HCT116 (cell line): Measurements from ENCODE around the gene ABHD5. TPM values are rescaled to one million over a fixed set of nuclear protein-coding genes. Genes with fewer than 3 reads are reported as not detected.

Experiments
- ATAC-seq: fragments of 200-7000 bp; cut with Tn5 transposase; 2 replicates; pipeline ENCODE4 v1.9.1; 2020; ENCODE audit warnings: mild to moderate bottlenecking, moderate library complexity
- BruUV-seq: library from RNA; stranded (reverse); fragments of 400-500 nt; replicated peaks from 2 replicates; lab custom pipeline; 2021; lab: Mats Ljungman, UMichigan
- CTCF ChIA-PET: fragments of 300-600 bp; sonication (Branson Sonifier 250); formaldehyde crosslinking; loops from one replicate; lab custom pipeline; 2021; ENCODE audit warnings: antibody characterized with exemption; lab: Charles Lee
- POLR2A ChIA-PET: fragments of 300-600, 350-600 bp; sonication (Branson Sonifier 250); formaldehyde crosslinking; loops from one replicate; lab custom pipeline; 2021; ENCODE audit warnings: antibody characterized with exemption; lab: Charles Lee
- RAD21 ChIA-PET, 2 experiments: fragments of 300-600 bp; sonication (Branson Sonifier 250); formaldehyde crosslinking; loops; one replicate each; lab custom pipeline; 2023; ENCODE audit warnings: low total read pairs in 2 of 2; ENCODE audit not compliant: uncharacterized antibody in 2 of 2, unreplicated experiment in 2 of 2, low non-redundant PET in 1 of 2; lab: Charles Lee
- DNase-seq: peaks from one replicate; pipeline ENCODE4 v3.0.0-alpha.2; 2010; ENCODE audit warnings: low read depth, low spot score
- H2AFZ ChIP-seq: fragments of 200-600 bp; shearing (Covaris generic), sonication (generic); 2 replicates; pipeline ENCODE4 v1.6.1; 2017; ENCODE audit warnings: low read depth, mixed run types, mixed read lengths, antibody characterized with exemption, low read length; ENCODE audit not compliant: poor library complexity, severe bottlenecking
- H3K27ac ChIP-seq: 2 replicates; pipeline ENCODE4 v1.5.1; 2012; ENCODE audit warnings: low read depth, low read length
- H3K27me3 ChIP-seq: fragments of 200-600 bp; sonication (generic); 2 replicates; pipeline ENCODE4 v1.6.1; 2016; ENCODE audit warnings: mixed run types, low read length, mixed read lengths; ENCODE audit not compliant: insufficient read depth
- H3K36me3 ChIP-seq, 2 experiments: fragments of 200-500 bp in 1 of 2; fragments of 200-600 bp in 1 of 2; sonication (Bioruptor generic) in 1 of 2; sonication (generic) in 1 of 2; 2 replicates each; pipeline versions ENCODE4 v1.5.1 to v1.6.1; 2014 to 2016; ENCODE audit warnings: low read length in 2 of 2, inconsistent platforms in 1 of 2, mixed read lengths in 1 of 2, mixed run types in 1 of 2; ENCODE audit not compliant: insufficient read depth in 2 of 2, control insufficient read depth in 1 of 2
- H3K4me1 ChIP-seq, 2 experiments: fragments of 200-600 bp in 1 of 2; sonication (generic) in 1 of 2; 2 replicates each; pipeline versions ENCODE4 v1.5.1 to v1.6.1; 2012 to 2017; ENCODE audit warnings: low read length in 2 of 2, inconsistent platforms in 1 of 2, mild to moderate bottlenecking in 1 of 2, mixed read lengths in 1 of 2, mixed run types in 1 of 2, moderate library complexity in 1 of 2; ENCODE audit not compliant: insufficient read depth in 2 of 2, control insufficient read depth in 1 of 2
- H3K4me2 ChIP-seq: fragments of 200-600 bp; sonication (generic); 2 replicates; pipeline ENCODE4 v1.6.1; 2017; ENCODE audit warnings: mixed run types, low read length, mixed read lengths
- H3K4me3 ChIP-seq, 2 experiments: fragments of 200-600 bp in 1 of 2; sonication (generic) in 1 of 2; replicated peaks in 1 of 2; 2 replicates each; pipeline ENCODE4 v1.5.1; 2011 to 2016; ENCODE audit warnings: low read length in 2 of 2, control low read depth in 1 of 2, low read depth in 1 of 2, mild to moderate bottlenecking in 1 of 2, mixed read lengths in 1 of 2, mixed run types in 1 of 2
- H3K79me2 ChIP-seq: fragments of 200-600 bp; sonication (generic); 2 replicates; pipeline ENCODE4 v1.6.1; 2017; ENCODE audit warnings: mild to moderate bottlenecking, mixed run types, low read length, moderate library complexity, mixed read lengths; ENCODE audit not compliant: insufficient read depth
- H3K9ac ChIP-seq: fragments of 200-600 bp; sonication (generic); 2 replicates; pipeline ENCODE4 v1.6.1; 2016; ENCODE audit warnings: low read length, mixed read lengths
- H3K9me2 ChIP-seq: fragments of 200-600 bp; sonication (generic), shearing (Covaris generic); 2 replicates; pipeline ENCODE4 v1.6.1; 2017; ENCODE audit warnings: mixed run types, mild to moderate bottlenecking, moderate library complexity; ENCODE audit not compliant: insufficient read depth
- H3K9me3 ChIP-seq, 2 experiments: fragments of 200-500 bp in 1 of 2; fragments of 200-600 bp in 1 of 2; sonication (Bioruptor generic) in 1 of 2; sonication (generic) in 1 of 2; 2 replicates each; pipeline ENCODE4 v1.6.1; 2014 to 2017; ENCODE audit warnings: low read length in 2 of 2, mixed read lengths in 2 of 2, inconsistent platforms in 1 of 2, low read depth in 1 of 2, mild to moderate bottlenecking in 1 of 2, mixed run types in 1 of 2, moderate library complexity in 1 of 2; ENCODE audit not compliant: control insufficient read depth in 1 of 2, insufficient read depth in 1 of 2
- H4K20me1 ChIP-seq: fragments of 200-600 bp; sonication (generic), shearing (Covaris generic); 2 replicates; pipeline ENCODE4 v1.6.1; 2017; ENCODE audit warnings: mixed run types, mild to moderate bottlenecking, moderate library complexity; ENCODE audit not compliant: insufficient read depth
- SP1 ChIP-seq: IDR thresholded peaks from 2 replicates; pipeline ENCODE4 v1.6.1; 2012; ENCODE audit warnings: low read depth
- SRF ChIP-seq: IDR thresholded peaks from 2 replicates; pipeline ENCODE4 v1.6.1; 2012; ENCODE audit warnings: low read depth
- intact Hi-C: fragments of 100-400 bp; cut with micrococcal nuclease; formaldehyde crosslinking; loops from 2 replicates; pipeline ENCODE4 v1.10.0; 2022
- total RNA-seq: library from RNA; stranded (reverse); gene quantifications from one replicate; pipeline ENCODE4 v1.2.1, GENCODE V29; 2021; ENCODE audit not compliant: unreplicated experiment
- TF ChIP-seq, protein P1 (sequence below): IDR thresholded peaks from 2 replicates; pipeline ENCODE4 v1.6.1; 2012; ENCODE audit warnings: low read depth

ABHD5 gene
- total RNA-seq, 1 experiment from 2014 or later: 18.5 TPM

DNA sequence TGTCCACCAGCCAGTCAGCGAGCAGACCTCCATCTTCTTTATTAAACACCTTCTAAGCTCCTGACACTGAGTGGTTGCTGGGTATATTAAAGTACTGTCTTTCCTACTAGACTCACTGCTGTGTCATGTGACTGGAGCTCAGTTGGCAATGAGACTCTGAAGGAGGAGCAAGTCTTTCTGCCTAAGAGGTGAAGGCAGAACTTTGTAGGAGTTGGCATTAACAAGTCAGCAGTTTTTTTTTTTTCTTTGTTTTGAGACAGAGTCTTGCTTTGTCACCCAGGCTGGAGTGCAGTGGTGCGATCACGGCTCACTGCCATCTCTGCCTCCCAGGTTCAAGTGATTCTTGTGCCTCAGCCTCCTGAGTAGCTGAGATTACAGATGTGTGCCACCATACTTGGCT, 62.2 kb downstream of the ABHD5 start:
- peaks cover 9 to 29% of the 10 kb centered on the region in 2 experiments for H3K4me1 ChIP-seq
- H3K9me3 ChIP-seq: no peaks in the 10 kb centered on the region
- no peak overlapping the region for H3K4me3 ChIP-seq
- POLR2A ChIA-PET: no interaction called here
- H3K27ac ChIP-seq: no peak overlapping the region
- RAD21 ChIA-PET: no interaction called here
- TF ChIP-seq SP1 (no peak), SRF (no peak)
- TF ChIP-seq, protein P1, sequence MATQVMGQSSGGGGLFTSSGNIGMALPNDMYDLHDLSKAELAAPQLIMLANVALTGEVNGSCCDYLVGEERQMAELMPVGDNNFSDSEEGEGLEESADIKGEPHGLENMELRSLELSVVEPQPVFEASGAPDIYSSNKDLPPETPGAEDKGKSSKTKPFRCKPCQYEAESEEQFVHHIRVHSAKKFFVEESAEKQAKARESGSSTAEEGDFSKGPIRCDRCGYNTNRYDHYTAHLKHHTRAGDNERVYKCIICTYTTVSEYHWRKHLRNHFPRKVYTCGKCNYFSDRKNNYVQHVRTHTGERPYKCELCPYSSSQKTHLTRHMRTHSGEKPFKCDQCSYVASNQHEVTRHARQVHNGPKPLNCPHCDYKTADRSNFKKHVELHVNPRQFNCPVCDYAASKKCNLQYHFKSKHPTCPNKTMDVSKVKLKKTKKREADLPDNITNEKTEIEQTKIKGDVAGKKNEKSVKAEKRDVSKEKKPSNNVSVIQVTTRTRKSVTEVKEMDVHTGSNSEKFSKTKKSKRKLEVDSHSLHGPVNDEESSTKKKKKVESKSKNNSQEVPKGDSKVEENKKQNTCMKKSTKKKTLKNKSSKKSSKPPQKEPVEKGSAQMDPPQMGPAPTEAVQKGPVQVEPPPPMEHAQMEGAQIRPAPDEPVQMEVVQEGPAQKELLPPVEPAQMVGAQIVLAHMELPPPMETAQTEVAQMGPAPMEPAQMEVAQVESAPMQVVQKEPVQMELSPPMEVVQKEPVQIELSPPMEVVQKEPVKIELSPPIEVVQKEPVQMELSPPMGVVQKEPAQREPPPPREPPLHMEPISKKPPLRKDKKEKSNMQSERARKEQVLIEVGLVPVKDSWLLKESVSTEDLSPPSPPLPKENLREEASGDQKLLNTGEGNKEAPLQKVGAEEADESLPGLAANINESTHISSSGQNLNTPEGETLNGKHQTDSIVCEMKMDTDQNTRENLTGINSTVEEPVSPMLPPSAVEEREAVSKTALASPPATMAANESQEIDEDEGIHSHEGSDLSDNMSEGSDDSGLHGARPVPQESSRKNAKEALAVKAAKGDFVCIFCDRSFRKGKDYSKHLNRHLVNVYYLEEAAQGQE: no peak
- intact Hi-C loops: no loop called here
- H4K20me1 ChIP-seq: no peaks in the 10 kb centered on the region
- no peaks in the 10 kb centered on the region for H3K79me2 ChIP-seq
- ATAC-seq: no peak
- H2AFZ ChIP-seq: no peak overlapping the region
- no peak for DNase-seq
- BruUV-seq: no TSS peak
- H3K4me2 ChIP-seq: no peak overlapping the region
- H3K9me2 ChIP-seq: no peaks in the 10 kb centered on the region
- H3K27me3 ChIP-seq: no peaks in the 10 kb centered on the region
- CTCF ChIA-PET: no interaction called here
- H3K9ac ChIP-seq: no peak overlapping the region
- H3K36me3 ChIP-seq: no peaks in the 10 kb centered on the region
